ENCODE results near the gene KCNMA1. TPM values are rescaled to one million over a fixed set of nuclear protein-coding genes. Genes with fewer than 3 reads are reported as not detected.

The KCNMA1 gene
- total RNA-seq, 1 donor, result 77.8 TPM

DNA sequence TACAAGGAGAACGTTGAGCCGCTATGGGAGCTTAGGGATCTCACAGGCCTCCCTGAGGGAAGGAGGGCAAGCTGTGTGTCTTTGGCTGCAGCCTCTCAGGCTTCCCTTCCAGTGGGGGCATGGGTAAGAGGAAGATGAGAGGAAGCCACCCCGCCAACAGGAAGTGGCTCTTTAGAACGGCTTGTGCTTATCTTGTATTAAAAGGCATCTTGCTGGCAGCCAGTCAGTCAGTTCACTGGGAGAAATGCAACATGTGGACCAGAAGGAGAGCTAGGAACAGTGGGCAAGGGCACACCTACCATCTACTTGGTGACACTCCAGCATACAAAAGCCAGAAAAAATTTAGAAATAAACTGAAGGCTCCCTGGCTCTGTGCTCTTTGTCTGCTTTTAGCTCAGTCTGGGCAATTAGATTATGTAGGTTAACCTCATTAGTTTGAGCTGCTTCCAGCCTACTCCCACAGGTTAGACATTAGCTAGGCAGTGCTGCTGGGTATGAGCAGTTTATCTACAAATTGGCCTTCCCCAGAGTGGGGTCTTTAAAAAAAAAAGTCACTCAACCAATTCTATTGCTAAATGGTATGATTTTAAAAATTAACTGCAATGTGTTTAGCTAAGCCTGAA lies 595.9 kb downstream of the KCNMA1 start:
- DNase-seq (ENCODE audit: insufficient read length, low spot score, missing footprints), result peak; percentile 22
- no peak overlapping the region for H3K4me2 ChIP-seq (ENCODE audit: insufficient read depth, low read length)
- no peaks in the 10 kb centered on the region for H3K27me3 ChIP-seq (ENCODE audit: insufficient read depth, low read length)
- no peak overlapping the region for H3K4me3 ChIP-seq (ENCODE audit: insufficient read depth, low read length)
- H3K27ac ChIP-seq (ENCODE audit: low read depth, low read length), result no peak overlapping the region
- no peaks in the 10 kb centered on the region for H3K4me1 ChIP-seq (ENCODE audit: insufficient read depth, low read length)
- H4K20me1 ChIP-seq (ENCODE audit: insufficient read depth, low read length), result no peaks in the 10 kb centered on the region
- no peaks in the 10 kb centered on the region for H3K79me2 ChIP-seq (ENCODE audit: insufficient read depth, low read length)
- peak overlapping the region; percentile 54 for H2AFZ ChIP-seq (ENCODE audit: low read length)
- H3K9me3 ChIP-seq (ENCODE audit: low read depth, low read length), result no peaks in the 10 kb centered on the region
- no peak for TF ChIP-seq CTCF (IDR thresholded peaks at IDR 0.05; ENCODE audit: extremely low read depth, low read depth, low read length)
- peaks cover 3% of the 10 kb centered on the region for H3K36me3 ChIP-seq (ENCODE audit: insufficient read depth, low read length)

DNA sequence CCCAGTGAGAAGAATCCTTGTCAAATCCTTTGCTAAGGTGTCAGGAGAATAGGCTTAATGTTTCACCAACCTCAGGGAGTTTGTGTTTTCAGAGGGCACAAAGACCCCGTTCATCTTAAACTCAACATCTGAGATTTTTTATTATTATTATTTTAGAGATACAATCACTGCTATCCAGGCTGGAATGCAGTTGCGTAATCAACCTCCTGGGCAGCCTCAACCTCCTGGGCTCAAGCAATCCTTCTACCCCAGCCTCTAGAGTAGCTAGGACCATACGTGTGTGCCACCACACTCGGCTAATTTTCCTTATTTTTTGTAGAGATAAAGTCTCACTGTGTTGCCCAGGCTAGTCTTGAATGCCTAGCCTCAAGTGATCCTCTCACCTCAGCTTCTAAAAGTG lies 599.2 kb downstream of the KCNMA1 start:
- H2AFZ ChIP-seq (ENCODE audit: low read length), result no peak overlapping the region
- H3K9me3 ChIP-seq (ENCODE audit: low read depth, low read length), result no peaks in the 10 kb centered on the region
- no peak overlapping the region for H3K4me2 ChIP-seq (ENCODE audit: insufficient read depth, low read length)
- no peaks in the 10 kb centered on the region for H3K4me1 ChIP-seq (ENCODE audit: insufficient read depth, low read length)
- H3K27me3 ChIP-seq (ENCODE audit: insufficient read depth, low read length), result no peaks in the 10 kb centered on the region
- H3K27ac ChIP-seq (ENCODE audit: low read depth, low read length), result no peak overlapping the region
- H3K36me3 ChIP-seq (ENCODE audit: insufficient read depth, low read length), result peaks cover 3% of the 10 kb centered on the region
- H3K4me3 ChIP-seq (ENCODE audit: insufficient read depth, low read length), result no peak overlapping the region
- TF ChIP-seq CTCF (IDR thresholded peaks at IDR 0.05; ENCODE audit: extremely low read depth, low read depth, low read length), result no peak
- H4K20me1 ChIP-seq (ENCODE audit: insufficient read depth, low read length), result no peaks in the 10 kb centered on the region
- no peaks in the 10 kb centered on the region for H3K79me2 ChIP-seq (ENCODE audit: insufficient read depth, low read length)
- DNase-seq (ENCODE audit: insufficient read length, low spot score, missing footprints), result no peak

- Histone ChIP-seq H3K27ac (ENCODE audit: low read depth, low read length) (no peak overlapping the region), H4K20me1 (ENCODE audit: insufficient read depth, low read length) (no peaks in the 10 kb centered on the region), H3K36me3 (ENCODE audit: insufficient read depth, low read length) (peaks cover 3% of the 10 kb centered on the region), H3K79me2 (ENCODE audit: insufficient read depth, low read length) (no peaks in the 10 kb centered on the region), H3K4me1 (ENCODE audit: insufficient read depth, low read length) (no peaks in the 10 kb centered on the region), H3K9me3 (ENCODE audit: low read depth, low read length) (no peaks in the 10 kb centered on the region), H3K27me3 (ENCODE audit: insufficient read depth, low read length) (no peaks in the 10 kb centered on the region), H3K4me2 (ENCODE audit: insufficient read depth, low read length) (no peak overlapping the region), H2AFZ (ENCODE audit: low read length) (no peak overlapping the region), H3K4me3 (ENCODE audit: insufficient read depth, low read length) (no peak overlapping the region)
- no peak for DNase-seq (ENCODE audit: insufficient read length, low spot score, missing footprints)
- no peak for TF ChIP-seq CTCF (IDR thresholded peaks at IDR 0.05; ENCODE audit: extremely low read depth, low read depth, low read length)
Measured at GRCh38 chr10:77037735-77038403, 599.7 kb downstream of the KCNMA1 start.

DNA sequence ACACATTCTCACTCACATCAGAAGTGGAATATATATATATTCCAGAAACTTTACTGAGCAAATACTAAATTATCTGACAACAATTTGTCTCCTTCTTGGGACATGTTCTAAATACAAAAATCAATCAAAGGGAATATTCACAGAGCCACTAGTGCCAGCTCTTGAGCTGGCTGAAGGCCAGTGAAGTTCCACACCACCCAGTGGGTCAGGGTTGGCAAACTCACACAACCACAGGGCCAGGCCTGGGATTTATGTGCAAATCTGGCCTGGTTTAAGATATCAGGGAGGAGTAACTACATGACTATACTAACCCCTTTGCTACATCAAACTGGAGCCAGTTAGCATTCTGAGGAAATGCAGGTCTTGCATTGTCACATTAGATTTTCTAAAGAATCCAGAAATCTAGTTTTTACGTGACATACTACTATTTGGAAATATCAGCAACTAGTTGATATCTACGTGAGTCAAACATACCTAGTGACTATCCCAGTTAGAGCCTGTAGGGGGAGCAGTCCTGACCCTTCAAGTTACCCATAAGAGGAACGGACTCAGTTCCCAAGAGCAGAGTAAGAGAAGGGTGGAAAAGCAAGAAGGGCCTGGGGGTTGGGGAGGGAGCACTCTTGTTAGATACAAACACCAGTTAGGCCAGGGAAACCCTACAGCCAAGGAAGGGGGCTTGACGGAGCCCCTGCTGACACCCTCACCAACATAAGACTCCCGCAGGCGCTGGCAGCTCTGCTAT lies 600.4 kb downstream of the KCNMA1 start:
- Histone ChIP-seq H3K9me3 (ENCODE audit: low read depth, low read length) (no peaks in the 10 kb centered on the region), H4K20me1 (ENCODE audit: insufficient read depth, low read length) (no peaks in the 10 kb centered on the region), H3K4me2 (ENCODE audit: insufficient read depth, low read length) (no peak overlapping the region), H3K4me3 (ENCODE audit: insufficient read depth, low read length) (no peak overlapping the region), H2AFZ (ENCODE audit: low read length) (no peak overlapping the region), H3K27me3 (ENCODE audit: insufficient read depth, low read length) (no peaks in the 10 kb centered on the region), H3K36me3 (ENCODE audit: insufficient read depth, low read length) (peaks cover 3% of the 10 kb centered on the region), H3K4me1 (ENCODE audit: insufficient read depth, low read length) (no peaks in the 10 kb centered on the region), H3K79me2 (ENCODE audit: insufficient read depth, low read length) (no peaks in the 10 kb centered on the region), H3K27ac (ENCODE audit: low read depth, low read length) (no peak overlapping the region)
- peak; percentile 26 for DNase-seq (ENCODE audit: insufficient read length, low spot score, missing footprints)
- TF ChIP-seq CTCF (IDR thresholded peaks at IDR 0.05; ENCODE audit: extremely low read depth, low read depth, low read length), result peak; percentile 55

Data from osteoblast (primary cell).